ENCODE data around the gene LRRC27. TPM values are rescaled to one million over a fixed set of nuclear protein-coding genes. Genes with fewer than 3 reads are reported as not detected.

Gene LRRC27
- total RNA-seq, 3 donors from 2014 or later, result 0.89 to 2.0 (median 1.1) TPM

DNA sequence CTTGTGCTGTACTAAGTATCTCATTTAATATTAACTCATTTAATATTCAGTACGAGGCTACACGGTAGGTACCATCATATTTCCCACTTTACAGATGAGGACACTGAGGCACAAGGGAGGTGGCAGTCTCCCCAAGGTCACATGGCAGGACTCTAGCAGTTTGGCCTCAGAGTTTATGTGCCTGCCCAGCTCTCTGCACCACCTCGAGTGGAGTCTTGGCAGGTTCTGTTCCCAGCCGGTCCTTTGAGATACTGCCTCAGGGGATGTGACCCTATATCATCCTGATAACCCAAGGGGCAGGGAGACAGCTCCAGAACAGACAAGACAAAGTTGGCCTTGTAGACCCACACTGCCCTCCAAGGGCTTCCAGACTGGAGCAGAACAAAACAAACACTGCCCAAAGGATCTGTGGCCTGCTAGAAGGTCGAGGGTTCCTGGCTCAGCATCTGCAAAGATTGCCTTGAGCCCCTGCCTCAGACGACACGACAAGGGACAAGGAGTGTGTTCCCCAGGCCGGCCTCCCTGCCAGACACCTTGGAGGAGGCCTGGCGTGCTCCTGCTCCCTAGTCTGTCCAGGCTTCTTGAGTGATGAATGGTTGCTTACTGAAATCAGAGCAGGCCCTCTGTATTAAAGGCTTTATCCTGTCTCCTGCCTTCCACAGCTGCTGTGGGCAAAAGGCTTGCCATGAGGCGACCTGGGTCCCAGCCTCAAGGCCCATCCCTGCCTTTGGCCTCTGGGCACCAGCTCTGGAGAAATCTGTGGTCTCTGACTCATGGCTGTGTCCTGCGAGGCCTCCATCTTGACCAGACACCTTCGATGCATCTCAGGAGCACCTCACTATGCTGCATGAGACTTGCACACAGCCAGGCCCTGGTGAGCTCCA lies 61.1 kb downstream of the LRRC27 start:
- no peaks in the 10 kb centered on the region for H3K36me3 Mint-ChIP-seq (ENCODE audit: insufficient read depth)
- no peak overlapping the region for H3K4me3 Mint-ChIP-seq
- no peak for DNase-seq

DNA sequence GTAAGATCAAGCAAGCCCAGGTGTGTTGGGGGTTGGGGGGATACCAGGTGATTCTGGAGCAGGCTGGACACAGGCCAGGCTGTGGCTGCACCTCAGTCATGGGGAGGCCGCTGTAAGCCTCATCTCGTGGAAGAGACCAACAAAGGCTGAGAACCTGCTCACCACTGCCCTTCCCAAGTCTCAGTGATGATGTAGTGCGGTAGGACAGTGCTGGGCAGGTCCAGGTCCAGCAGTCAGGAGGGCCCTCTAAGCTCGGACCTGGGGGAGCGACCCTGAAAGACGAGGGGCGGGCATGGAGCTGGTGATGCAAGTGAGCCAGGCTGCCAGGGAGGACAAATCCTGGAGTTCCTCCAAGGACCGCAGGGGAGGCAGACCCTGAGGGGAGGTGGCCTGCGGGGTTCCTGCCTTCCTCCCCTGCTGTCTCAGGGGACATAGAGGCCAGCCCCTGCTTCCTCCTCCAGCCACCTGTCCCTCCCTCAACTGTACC lies 61.7 kb downstream of the LRRC27 start:
- Mint-ChIP-seq H3K36me3 (ENCODE audit: insufficient read depth) (no peaks in the 10 kb centered on the region), H3K27me3 (ENCODE audit: low read depth) (no peaks in the 10 kb centered on the region), H3K4me1 (ENCODE audit: low read depth) (peaks cover 8% of the 10 kb centered on the region), H3K9me3 (peaks cover 7% of the 10 kb centered on the region), H3K4me3 (no peak overlapping the region)
- DNase-seq (no peak), ATAC-seq (no peak)

More for the DNA sequence above, 61.1 kb downstream of the LRRC27 start:
- no peak for ATAC-seq
- Mint-ChIP-seq H3K9me3 (peaks cover 7% of the 10 kb centered on the region), H3K27me3 (ENCODE audit: low read depth) (no peaks in the 10 kb centered on the region), H3K4me1 (ENCODE audit: low read depth) (peaks cover 6% of the 10 kb centered on the region)

DNA sequence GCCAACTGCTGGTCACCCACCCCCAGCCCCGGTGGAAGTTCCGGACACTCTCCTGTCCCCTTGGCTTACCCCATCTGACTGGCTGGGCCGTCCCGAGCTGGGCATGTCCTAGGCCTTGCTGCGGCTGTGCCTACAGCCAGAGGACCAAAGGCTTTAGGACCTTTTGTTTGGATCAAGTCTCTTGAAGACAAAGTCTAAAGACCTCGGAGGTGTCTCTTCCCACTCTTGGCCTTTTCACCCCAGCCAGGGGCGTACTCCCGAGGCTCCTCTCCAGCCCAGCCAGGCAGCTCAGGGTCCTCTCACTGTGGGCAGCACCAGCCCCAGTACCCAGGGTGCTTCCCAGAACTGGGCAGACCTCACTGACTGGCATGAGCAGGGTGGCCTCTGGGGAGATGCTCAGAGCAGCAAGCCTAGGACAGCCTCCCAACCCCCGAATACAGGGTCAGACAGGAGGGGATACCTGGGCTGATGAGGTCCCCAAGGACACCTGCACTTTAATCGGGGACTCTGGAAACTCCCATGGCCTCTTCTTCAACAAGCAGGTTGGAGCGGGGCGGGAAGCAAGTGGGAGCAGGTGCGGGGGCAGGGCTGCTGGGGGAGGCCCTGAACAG lies 62.3 kb downstream of the LRRC27 start:
- Mint-ChIP-seq H3K4me1 (ENCODE audit: low read depth) (peaks cover 12% of the 10 kb centered on the region), H3K27me3 (ENCODE audit: low read depth) (no peaks in the 10 kb centered on the region), H3K4me3 (peak overlapping the region; percentile 50), H3K36me3 (ENCODE audit: insufficient read depth) (no peaks in the 10 kb centered on the region), H3K9me3 (peaks cover 7% of the 10 kb centered on the region)
- no peak for DNase-seq
- no peak for ATAC-seq

DNA sequence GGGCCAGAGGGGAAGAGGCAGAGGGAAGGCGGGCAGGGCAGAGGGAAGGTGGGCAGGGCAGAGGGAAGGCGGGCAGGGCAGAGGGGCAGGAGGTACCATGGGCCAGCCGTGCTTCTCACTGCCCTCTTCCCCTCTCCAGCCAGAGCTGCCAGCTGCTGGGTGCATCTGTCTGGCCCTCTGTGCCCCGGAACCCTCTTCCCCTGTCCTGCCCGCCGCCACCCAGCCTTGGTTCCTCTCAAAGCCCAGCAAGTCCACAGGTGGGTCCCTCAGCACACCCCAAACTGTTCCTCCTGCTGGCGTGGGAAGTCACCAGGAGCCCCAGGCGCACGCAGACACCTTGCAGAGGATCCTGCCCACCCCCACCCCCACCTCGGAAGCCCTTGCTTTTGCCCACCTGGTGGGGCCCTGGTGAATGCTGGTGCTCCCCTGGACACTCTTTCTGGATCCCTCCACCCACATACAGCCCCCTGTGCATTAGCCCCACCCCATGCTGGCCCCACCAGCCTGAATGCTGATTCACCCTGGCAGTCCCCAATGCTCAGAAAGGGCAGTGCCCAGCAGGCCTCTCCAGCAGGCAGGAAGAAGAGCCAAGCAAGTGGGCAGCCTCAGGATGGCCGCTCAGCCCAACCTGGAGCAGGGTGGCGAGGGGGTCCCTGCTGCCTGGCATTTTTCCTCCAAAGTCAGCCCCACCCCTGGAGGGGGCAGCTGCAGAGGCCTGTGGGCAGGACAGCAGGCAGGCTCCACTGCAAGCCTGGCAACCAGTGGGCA lies 63.1 kb downstream of the LRRC27 start:
- DNase-seq (no peak), ATAC-seq (no peak)

DNA sequence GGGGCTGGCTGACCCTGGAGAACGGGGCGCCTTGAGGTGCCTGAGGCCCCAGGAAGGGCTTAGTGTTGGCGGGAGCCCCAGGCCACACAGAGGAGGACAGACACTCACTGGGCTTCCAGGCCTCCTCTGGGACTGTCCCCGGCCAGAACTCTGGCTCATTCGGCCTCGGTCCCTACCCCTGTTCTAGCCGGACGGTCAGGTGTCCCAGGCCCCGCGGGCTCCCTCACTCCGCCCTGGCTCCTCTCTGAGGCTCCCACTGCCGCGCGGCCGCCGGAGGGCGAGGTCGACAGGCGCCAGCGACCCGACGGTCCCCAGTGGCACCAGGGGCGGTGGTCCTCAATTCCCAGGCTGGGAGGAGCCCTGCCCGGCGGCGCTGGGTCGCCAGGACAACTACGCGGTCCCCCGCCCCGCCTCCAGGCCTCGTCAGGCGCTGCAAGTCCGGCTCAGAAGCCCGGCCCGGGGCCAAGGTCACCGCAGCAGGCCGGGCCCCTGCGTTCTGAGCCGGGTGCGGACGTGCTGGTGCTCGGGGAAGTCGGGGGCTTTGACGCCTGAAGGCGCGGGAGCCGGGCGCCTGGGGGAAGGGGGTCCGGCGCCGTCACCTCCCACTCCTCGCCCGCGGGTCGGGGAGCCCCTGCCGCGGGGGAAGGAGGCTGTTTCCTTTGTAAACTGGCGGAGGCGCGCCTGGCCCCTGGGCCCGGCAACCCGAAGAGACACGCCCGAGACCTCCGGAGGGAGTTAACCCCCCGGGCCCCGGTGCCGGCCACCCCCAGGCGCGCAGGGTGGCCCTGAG lies 63.9 kb downstream of the LRRC27 start:
- peaks cover 20% of the 10 kb centered on the region for H3K4me1 Mint-ChIP-seq (ENCODE audit: low read depth)
- peak; percentile 2 to 8 for ATAC-seq

More for the DNA sequence above, 63.1 kb downstream of the LRRC27 start:
- no peaks in the 10 kb centered on the region for H3K27me3 Mint-ChIP-seq (ENCODE audit: low read depth)
- peaks cover 17% of the 10 kb centered on the region for H3K4me1 Mint-ChIP-seq (ENCODE audit: low read depth)
- no peaks in the 10 kb centered on the region for H3K36me3 Mint-ChIP-seq (ENCODE audit: insufficient read depth)
- peak overlapping the region; percentile 50 for H3K4me3 Mint-ChIP-seq
- H3K9me3 Mint-ChIP-seq, result peaks cover 7% of the 10 kb centered on the region

DNA sequence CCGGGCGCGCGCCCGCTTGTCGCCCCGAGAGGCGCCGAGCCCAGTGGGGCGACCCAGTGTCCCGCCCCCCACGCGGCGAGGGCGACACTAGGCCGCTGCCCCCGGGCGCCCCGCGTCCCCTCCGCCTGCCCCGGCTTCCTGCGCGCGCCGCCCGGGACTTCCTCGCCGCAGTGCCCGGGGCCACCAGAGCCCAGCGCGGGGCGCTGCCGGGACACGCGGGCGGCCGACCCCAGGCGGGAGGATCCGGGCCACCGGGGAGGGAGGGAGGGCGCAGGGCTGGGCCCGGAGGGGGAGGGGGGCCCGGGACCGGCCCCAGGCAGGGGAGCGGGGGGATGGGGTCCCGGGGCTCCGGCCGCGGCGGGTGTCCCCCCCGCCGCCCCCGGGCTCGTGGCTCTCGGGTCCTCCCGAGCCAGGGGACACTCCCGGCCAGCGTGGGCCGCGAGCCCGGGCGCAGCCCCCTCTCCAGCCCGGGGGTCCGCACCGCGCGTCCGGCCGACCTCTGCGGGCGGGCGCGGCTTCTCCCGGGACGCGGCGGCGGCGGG lies 64.6 kb downstream of the LRRC27 start:
- Mint-ChIP-seq H3K9me3 (peaks cover 7% of the 10 kb centered on the region), H3K4me3 (no peak overlapping the region), H3K36me3 (ENCODE audit: insufficient read depth) (no peaks in the 10 kb centered on the region), H3K27me3 (ENCODE audit: low read depth) (no peaks in the 10 kb centered on the region), H3K4me1 (ENCODE audit: low read depth) (peaks cover 20% of the 10 kb centered on the region)
- peak; percentile 57 for DNase-seq
- peak; percentile 71 to 72 for ATAC-seq

More for the DNA sequence above, 63.9 kb downstream of the LRRC27 start:
- peaks cover 7% of the 10 kb centered on the region for H3K9me3 Mint-ChIP-seq
- H3K27me3 Mint-ChIP-seq (ENCODE audit: low read depth), result no peaks in the 10 kb centered on the region
- DNase-seq, result peak; percentile 30
- H3K36me3 Mint-ChIP-seq (ENCODE audit: insufficient read depth), result no peaks in the 10 kb centered on the region
- no peak overlapping the region for H3K4me3 Mint-ChIP-seq

DNA sequence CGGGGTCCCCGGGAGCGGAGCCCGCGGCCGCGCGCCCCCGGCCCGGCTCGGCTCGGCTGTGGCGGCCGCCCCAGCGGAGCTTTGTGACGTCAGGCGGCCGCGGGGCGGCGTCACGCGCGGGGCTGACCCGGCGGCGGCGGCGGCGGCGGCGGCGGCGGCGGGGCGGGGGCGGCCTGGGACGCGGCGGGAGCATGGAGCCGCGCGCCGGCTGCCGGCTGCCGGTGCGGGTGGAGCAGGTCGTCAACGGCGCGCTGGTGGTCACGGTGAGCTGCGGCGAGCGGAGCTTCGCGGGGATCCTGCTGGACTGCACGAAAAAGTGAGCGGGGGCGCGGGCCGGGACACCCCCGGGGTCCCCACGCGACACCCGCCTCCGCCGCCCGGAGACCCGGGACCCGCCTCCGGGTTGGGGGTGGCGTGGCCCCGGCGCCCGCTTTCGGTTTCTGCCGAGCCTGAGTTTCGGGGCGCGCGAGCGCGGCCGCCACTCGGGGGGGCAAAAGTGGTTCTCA lies 65.1 kb downstream of the LRRC27 start, which contains the start of gene PWWP2B:
Gene PWWP2B (plus strand): TSS at position 165 of the 506 bp plus-strand sequence. CDS start 27 bp downstream, at position 192.
- ATAC-seq (peak; percentile 47 to 56), DNase-seq (peak; percentile 62)
- H3K27me3 Mint-ChIP-seq (ENCODE audit: low read depth), result no peaks in the 10 kb centered on the region
- H3K4me3 Mint-ChIP-seq, result peak within 1 kb of the TSS; percentile 81
- peaks cover 20% of the 10 kb centered on the region for H3K4me1 Mint-ChIP-seq (ENCODE audit: low read depth)
- H3K9me3 Mint-ChIP-seq, result peaks cover 5% of the 10 kb centered on the region
- no peaks in the 10 kb centered on the region for H3K36me3 Mint-ChIP-seq (ENCODE audit: insufficient read depth)

DNA sequence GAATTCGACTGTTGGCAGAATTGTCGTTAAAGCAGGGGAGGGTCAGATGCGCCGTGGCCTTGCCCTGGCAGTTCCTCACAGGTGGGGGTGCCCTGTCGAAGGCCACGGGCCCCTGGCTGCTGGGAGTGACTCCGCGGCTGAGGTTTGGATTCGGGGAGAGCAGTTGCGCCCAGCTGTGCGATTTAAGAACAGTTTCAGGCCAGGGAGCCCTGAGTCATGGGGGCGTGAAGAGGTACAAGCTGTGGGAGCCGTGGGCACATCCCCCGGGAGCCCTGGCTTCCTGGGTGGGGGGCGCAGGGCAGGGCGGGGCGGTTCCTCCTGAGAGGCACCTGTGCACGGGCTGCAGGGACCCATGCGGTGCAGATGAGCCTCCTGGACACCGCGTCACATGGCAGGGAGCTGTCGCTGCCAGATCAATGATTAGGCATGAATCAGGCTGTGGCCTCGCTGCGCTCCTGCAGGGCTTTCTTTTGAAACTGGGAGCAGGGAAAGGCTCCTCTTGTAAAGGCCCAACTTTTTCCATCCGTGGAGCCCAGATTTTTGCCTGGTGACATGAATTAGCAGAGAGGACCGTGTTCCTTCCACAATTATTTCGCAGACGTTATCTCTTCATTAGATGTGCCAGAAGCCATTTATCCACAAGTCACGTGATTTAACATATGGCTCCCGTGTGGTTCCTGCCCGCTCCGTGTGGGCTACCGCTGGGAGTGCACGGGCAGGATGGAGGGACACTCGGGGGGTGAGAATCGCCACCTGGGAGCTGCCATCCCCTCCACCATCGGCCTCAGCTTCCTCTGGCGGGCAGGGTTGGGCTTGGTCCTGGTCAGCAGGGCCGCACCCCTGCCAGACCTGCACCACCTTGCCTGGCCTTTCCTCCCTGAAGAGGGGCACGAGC lies 65.9 kb downstream of the LRRC27 start:
- ATAC-seq, result peak; percentile 36 to 42
- Mint-ChIP-seq H3K4me3 (peak overlapping the region; percentile 81), H3K9me3 (no peaks in the 10 kb centered on the region), H3K4me1 (ENCODE audit: low read depth) (peaks cover 20% of the 10 kb centered on the region), H3K27me3 (ENCODE audit: low read depth) (no peaks in the 10 kb centered on the region), H3K36me3 (ENCODE audit: insufficient read depth) (no peaks in the 10 kb centered on the region)
- DNase-seq, result peak; percentile 25

DNA sequence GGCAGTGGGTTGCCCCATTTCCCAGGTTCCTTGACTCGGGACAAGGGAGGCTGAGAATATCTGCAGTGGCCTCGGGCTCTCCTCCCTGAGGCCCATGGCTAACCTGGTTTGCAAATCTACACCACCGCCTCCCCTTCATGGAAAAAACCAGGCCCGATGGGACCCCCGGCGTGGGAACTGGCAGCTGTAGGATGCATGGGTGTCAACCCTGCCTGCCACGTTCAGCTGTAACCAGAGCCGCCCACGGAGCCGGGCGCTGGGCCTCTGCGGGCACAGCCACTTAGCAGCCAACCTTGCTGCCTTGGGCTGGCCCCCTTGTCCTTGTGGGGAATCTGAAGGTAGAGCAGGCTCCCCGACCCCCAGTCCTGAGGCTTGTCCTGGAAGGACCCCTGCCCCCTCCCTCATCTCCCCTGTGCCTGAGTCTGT lies 66.6 kb downstream of the LRRC27 start:
- H3K4me3 Mint-ChIP-seq, result no peak overlapping the region
- H3K9me3 Mint-ChIP-seq, result no peaks in the 10 kb centered on the region
- DNase-seq (no peak), ATAC-seq (no peak)
- no peaks in the 10 kb centered on the region for H3K36me3 Mint-ChIP-seq (ENCODE audit: insufficient read depth)
- H3K27me3 Mint-ChIP-seq (ENCODE audit: low read depth), result no peaks in the 10 kb centered on the region
- H3K4me1 Mint-ChIP-seq (ENCODE audit: low read depth), result peaks cover 20% of the 10 kb centered on the region

DNA sequence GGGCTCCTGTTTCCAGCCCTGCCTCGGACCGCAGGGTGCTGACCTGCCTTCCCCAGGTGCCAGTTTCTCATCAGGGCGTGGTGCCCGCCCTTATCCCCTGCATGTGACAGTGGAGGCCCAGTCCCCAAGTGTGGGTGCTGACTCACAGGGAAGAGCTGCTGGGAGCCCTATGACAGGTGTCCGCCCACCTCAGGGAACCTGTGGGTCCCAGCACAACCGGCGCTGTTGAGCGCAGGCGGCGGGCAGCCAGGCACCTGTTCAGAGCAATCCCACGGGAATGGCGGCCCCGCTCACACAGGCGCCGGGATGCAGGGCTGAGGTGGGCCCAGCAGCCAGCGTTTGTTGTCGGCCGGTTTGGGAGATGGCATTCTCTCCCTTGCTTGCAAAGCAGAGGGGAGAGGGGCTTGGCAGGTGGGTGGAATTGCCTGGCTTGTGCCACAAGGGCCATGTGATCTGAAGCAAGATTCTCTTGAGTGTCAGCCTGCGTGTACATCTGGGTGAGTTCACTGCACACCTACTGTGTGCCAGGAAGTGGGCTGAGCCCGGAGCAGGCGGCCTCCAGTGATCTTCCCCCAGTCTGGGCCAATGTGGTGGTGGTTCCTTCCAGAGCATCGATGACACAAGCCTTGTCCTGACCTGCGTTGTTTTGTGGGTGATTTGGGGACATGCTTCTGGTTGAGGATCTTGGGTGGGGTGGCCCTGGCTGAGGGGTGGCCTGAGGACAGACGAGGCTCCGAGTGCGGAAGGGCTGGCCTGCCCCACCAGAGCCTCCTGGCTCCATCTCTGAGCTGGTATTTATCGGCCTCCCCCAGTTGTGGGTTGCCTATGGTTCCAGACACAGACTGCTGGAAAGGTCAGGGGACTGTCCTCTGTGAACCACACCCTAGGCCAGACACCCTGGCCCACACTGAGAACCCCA lies 67.4 kb downstream of the LRRC27 start:
- no peaks in the 10 kb centered on the region for H3K36me3 Mint-ChIP-seq (ENCODE audit: insufficient read depth)
- ATAC-seq (no peak), DNase-seq (no peak)
- peak overlapping the region; percentile 26 for H3K4me3 Mint-ChIP-seq
- peaks cover 20% of the 10 kb centered on the region for H3K4me1 Mint-ChIP-seq (ENCODE audit: low read depth)
- H3K27me3 Mint-ChIP-seq (ENCODE audit: low read depth), result no peaks in the 10 kb centered on the region
- no peaks in the 10 kb centered on the region for H3K9me3 Mint-ChIP-seq

DNA sequence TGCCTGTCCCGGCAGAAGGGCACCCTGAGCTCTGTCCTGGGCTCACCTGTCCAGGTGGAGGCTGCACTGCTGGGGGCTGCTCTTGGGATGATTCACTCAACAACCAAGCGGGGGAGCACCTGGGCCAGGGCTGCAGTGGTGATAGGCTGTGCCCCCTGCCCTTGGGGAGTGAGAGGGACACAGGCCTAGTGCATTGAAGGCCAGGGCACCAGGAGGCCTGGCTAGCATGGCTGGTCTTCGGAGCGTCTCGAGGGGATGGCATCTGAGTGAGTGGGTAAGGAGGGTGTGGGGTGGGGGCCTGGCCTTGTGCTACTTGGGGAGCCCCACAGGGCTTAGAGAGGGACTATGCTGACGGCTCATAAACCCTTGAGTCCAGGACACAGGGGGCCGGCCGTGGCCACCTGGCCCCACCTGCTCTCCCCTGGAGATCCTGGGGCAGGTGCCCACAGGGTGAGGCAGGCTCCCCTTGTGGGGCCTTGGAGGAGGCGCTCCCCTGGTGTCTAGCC lies 68.1 kb downstream of the LRRC27 start:
- H3K4me3 Mint-ChIP-seq, result no peak overlapping the region
- no peaks in the 10 kb centered on the region for H3K9me3 Mint-ChIP-seq
- peaks cover 20% of the 10 kb centered on the region for H3K4me1 Mint-ChIP-seq (ENCODE audit: low read depth)
- H3K27me3 Mint-ChIP-seq (ENCODE audit: low read depth), result no peaks in the 10 kb centered on the region
- DNase-seq, result no peak
- H3K36me3 Mint-ChIP-seq (ENCODE audit: insufficient read depth), result no peaks in the 10 kb centered on the region
- ATAC-seq, result no peak

Data from activated T-cell treated with anti-CD3 and anti-CD28 coated beads, Interleukin-2, amount 50 U/mL, for 4 hours (primary cell).